Hepatic stellate cell (primary cell): Measurements from ENCODE around the gene FCN3.

Experiments
- DNase-seq: peaks from one replicate; pipeline ENCODE4 v3.0.0; 2011; ENCODE audit warnings: low spot score

FCN3 gene

DNA sequence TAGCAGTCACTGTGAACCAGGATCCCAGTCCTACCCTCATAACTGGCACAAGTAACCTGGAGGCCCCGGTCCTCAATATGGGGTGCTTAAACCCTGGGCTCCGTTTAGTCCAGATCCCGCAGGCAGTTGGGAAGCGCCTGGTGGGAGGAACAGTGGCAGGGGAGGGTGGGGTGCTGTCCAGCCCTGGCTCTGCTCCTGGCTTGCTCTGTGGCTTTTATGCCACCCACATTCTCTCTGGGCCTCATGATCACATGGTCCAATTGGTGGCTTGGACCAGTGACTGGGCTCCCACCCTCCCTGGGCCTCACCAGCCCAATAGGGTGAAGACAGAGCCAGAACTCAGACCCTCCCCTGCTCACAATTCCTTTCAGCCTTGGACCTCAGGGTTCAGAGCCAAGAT lies 5.6 kb upstream of the FCN3 start:
- DNase-seq: no peak

DNA sequence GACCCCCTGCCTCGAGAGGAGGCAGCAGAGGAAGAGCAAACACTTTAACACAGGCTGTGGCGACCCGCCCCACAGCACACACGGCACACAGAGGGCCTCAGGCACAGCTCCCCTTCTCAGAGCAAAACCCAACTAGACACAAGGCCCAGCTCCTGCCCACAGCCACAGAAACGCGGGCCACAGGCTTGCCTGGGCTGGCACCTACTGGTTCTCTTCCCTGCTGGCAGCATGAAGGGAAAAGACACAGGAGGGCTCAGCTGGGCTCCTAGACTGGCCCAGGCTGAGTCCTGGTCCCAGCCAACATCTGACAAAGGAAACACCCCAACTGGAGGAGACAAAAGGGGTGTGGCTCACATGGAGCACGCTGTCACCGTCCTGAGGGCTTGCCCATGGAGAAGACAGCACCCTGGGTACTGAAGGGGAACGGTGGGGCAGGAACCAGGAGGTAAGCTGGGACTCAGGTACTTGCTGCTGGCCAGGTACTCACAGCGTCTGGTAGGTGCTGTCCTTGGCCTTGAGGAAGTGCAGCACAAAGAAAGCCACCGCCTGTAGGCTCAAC lies 5.0 kb upstream of the FCN3 start:
- DNase-seq: no peak

DNA sequence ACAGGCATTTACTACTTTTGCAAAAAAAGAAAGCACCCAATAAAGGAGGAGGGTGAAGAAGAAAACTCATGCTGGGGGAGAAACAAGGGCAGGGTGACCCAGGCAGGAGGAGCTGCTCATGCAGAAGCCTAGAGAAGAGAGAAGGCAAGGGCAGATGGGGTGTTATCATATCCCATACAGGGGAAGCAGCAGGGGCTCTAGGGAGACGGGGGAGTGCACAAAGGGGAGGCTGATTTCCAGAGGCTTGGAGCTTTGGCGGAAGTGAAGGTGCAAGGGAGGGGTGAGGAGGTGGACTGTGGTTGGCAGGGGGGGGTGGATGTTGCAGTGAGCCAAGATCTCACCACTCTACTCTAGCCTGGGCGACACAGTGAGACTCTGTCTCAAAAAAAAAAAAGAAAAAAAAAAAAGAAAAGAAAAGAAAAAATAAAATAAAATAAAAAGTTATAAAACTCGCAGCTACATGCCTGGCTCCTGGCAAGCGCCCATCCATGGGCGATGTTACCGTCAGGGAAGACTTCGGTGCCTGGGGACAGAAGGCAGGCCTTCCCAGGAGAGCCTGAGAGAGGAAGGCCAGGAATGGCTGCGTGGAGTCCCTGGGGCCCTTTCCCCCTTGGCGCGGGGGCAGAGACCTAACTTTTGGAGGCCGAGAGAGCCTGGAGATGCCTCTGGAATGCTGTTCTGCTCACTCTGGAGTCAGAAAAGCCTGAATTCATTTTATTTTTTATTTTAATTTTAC lies 3.3 kb upstream of the FCN3 start:
- DNase-seq: no peak

DNA sequence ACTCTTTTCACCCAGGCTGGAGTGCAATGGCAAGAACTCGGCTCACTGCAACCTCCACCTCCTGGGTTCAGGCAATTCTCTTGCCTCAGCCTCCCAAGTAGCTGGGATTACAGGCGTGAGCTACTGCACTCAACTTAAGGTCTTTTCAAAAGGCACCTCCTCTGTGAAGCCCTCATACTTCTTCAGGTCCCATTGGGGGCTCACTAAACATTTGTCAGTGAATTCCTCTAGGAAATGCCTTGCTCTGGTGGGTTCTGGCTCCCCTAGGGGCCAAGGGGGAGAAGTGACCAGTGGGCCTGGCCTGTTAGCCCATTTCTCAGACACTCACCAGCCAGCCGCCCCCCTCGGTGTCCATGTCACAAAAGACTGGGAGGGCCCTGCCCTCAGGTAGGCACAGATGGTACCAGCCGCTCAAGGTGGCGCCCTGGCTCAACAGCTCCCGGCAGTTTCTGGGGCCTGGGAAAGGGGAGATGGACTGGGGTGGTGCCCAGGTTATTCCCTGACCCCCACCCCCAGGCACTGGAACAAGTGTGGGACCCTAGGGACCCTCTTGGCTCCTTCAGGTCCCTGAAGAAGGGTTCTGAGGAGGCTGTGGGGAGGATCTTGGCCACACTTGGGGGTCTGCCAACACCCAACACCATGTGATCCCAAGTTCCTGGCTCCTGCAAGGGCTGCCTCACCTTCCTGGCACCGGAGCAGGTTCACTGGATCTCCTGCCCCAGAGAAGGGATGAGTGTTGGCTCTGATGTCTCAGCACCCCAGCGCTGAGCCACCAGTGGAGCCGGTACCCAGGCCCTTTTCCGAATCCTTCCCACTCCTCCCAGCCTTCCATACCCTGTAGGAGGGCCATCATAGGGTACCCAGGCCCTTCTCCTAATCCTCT lies 1.6 kb downstream of the FCN3 start:
- DNase-seq: no peak

DNA sequence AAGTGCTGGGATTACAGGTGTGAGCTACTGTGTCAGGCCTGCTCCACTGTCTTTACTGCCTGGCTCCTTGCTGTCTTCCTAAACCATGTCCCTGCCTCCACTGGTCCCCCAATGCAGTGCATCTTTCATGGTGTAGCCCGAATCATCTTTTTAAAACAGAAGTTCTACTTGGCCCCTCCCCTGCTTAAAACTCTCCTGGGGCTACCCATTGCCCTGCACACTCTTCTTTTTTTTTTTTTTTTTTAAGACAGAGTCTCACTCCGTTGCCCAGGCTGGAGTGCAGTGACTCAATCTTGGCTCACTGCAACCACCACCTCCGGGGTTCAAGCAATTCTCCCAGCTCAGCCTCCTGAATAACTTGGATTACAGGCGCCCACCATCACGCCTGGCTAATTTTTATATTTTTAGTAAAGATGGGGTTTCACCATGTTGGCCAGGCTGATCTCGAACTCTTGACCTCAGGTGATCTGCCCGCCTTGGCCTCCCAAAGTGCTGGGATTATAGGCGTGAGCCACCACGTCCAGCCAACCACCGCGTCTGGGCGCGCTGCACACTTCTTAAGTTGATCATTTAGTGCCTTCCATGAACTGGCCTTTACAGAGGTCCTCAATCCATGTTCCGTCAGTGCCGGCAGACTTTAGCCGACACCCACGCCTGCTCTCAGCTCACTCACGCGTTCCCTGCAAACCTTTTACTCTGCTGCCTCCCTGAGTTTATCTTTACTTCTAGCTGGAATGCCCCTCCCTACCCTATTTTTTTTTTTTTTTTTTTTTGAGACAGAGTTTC lies 2.4 kb downstream of the FCN3 start:
- DNase-seq: no peak

DNA sequence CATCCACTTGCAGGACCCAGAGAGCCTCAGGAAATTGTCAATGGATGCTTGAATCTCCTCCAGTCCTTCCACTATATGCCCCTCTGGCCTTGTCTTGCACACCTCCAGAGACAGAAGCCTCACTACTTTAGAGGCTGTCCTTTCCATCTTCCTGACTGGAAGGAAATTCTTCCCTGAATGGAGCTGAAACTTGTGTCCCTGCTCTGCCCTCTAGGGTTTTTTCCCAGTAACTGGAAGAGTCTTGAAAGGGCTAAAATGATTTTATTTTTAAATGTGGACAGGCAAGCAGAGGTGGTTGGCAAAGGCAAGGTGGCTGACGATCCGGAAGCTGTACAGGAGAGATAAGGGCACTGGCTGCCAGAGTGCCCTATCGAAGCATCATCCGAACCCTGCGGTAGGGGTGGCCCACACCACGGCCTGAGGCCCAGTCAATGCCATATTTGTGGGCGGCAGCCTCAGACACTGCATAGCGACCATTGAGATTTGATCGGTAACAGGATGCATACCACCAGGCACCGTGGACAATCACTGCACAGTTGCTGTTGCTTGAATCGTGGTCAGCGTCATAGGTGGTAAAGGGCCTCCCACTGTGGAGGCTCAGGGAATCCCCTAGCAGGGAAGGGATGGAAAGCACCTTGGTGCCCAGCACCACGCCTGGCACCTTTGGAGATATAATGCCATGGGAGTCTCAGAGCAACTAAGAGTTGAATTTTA lies 5.6 kb downstream of the FCN3 start:
- DNase-seq: no peak

DNA sequence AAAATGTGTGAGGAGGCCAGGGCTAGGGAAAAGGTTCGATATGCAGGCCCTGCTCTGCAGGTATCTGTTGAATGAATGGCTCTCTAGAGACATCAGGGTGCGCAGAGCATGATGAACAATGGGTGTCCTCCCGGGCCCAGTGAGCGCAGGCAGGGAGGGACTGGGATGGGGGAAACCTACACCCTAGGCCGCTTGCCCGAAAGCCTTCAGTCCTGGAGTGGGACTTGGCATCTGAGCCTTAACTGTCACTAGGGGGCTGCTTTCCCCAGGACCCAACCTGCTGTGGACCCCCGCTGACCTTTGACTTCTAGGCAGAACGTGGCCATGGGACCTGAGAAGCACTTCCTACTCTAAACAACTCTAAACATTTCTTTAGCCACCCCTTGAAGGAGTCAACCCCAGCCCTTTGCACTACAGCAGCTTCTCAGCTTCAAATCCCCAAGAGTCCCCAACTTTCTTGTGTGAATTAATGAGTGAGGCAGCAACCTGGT lies 7.4 kb downstream of the FCN3 start:
- DNase-seq: no peak

DNA sequence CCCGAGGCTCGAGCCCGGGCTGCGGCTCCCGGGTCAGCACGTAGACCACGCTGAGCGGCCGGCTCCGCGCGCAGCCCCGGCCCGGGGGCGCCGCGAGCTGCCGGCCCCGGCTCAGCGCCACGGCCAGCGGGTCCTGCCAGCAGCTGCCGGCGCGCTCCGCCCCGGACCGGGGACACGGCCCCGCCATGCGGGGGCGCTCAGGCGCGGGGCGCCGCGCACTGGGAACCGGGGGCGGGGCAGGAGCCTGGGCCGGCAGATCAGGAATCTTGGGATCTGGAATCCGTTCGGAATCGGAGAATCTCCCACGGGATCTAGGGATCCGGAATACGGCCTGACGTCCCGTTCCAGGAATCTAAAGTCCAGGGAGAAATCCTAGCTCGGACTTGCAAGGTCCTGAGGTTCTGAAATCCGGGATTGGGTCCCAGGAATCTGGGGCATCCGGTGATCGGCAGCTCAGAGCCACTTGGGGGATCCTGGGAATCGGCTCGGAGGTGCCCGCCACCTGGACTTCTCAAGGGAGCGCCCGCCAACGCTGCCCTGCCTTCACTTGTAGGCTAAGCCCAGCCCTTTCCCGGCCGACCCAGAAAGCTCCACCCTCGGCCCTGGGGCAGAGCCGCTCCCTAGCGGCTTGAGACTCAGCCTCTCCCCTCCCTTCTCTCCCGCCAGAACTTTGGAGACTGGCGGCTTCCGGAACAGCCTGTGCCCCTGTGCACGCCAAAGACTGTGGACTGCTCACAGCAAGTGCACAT lies 8.0 kb downstream of the FCN3 start, which contains the start of gene MAP3K6:
MAP3K6 (minus strand) TSS at position 551 of the 749 bp plus-strand sequence; CDS start at position 187, 364 bp downstream.
- DNase-seq: peak; percentile 92

DNA sequence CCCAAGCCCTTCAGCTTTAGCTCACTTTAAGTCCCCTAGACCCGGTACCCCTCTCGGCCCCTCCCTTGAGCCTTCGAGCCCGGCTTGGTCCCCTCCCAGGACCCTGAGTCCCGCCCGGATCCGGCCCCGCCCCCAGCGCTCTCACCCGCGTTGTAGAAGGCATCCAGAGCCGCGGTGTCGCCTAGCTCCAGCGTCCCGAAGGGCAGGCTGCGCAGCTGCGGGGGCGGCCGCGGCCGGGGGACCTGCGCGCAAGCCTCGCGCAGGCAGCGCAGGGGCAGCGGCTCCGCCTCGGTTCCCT lies 8.6 kb downstream of the FCN3 start:
- DNase-seq: peak; percentile 88

DNA sequence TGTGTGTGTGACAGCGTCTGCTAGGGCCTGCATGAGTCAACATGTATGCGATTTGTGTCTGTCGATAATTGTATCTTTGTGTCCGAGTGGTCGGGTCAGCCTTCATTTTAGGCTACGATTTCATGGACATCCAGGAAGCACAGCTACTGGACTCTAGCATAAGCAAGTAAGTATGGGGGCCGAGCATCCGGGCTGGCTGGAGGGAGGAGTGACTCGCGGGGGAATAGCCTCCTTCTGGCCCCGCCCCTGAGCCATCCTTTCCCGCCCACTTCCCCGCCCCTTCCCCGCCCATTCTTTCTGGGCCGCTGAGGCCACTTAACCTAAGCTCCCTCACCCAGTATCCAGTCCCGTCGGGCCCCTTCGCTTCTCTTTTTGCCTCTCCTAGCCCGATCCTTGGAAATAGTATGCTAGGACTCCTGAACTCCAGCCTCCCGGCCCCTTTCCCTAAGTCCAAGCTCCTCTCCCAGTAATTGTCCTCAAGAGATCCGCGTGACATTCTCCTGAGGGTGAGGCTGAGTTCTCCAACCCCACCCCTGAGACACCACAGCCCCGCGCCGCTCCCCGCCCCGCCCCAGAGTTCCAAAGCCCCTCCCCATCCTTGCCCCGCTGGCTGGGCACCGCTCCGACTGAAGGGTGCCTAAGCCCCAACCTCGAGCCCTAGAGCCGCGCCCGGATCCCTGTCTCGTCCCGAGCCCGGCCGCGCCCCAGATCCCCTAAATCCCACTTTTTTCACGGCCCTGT lies 9.1 kb downstream of the FCN3 start:
- DNase-seq: peak; percentile 95

DNA sequence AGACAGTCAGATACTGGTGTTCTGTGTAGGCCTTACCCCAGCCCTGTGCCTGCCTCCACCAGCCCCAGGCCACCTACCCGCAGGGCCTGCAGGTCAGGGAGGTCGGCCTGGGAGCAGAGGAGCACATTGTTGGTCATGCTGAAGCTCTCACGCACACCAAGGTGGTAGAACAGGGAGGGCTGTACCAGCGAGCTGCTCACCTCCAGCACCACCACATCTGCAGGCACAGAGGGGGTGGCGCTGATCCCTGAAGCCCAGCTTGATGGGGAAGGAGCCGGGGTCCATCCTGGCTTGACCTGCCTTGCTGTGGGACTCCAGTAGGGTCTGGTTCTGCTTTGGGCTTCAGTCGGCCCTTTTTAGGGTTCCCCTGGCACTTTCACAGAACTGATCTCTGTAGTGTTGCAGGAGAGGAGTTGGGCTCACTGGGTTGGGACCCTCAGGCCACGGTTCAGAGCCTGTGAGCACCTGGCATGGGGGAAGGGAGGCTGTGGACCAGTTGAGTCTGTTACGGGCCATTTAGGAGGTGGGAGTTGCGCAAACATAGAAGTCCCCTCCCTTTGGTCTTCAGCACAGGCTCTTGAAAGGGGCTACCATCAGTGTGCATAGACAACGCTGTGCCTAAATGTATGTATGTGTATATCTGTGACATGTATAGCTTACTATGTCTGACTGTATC lies 9.8 kb downstream of the FCN3 start:
- DNase-seq: no peak

DNA sequence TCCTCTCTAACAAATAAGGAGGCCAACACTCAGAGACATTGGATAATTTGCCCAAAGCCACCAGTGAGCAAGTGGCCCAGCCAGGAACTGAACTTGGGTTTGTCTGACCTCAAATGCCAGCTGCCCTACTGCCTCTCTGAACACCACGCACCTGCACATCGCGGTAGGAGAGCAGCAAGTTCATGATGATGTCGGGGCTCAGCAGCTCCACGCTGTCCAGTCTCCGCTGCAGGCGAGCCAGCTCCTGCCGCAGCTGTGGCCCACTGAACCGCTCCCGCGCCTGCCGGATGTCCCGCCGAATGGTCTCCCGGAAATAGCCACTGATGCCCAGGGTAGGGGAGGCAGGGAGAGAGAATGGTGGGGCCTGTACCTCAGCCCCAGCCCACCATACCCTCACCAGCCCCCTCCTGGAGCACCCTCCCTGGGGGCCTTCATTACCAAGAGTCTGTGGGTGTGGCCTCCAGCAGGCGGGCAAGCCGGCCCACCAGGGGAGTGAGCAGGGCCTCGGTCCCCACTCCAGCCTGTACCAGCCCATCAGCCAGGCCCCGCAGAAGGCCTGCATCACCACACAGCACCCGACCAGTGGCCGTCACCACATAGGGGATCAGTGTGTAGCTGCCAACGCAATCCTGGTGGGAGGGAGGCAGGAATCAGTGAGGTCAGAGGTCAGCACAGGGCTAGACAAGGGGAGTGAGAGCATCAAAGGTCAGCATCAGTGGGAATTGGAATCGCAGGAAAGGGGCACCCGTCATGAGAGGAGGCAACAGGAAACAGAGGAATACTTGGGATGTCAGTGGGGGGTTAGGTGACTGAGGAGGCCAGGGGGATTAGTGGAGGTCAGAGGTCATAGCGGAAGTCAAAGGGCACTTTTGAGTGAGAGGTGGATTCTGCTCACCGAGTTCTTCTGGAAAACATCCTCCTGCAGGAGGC lies 10.6 kb downstream of the FCN3 start:
- no peak for DNase-seq

DNA sequence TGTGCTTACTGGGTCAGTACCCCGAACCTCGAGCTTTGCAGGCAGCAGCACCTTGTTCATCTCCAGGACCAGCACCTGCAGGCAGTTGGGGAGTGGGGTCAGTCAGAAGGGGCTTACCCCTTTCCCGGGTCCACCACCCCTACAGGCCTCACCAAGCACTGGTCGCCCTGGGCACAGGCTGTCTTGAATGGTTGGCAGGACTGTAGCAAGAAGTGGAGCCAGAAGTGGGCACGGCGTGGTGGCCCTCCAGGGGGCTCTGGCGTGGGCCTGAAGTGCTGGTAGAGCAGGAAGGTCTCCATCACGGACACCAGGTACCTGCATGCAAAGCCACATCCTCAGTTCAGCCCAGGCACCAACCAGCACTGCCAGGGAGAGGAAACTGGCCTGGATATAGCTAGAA lies 13.1 kb downstream of the FCN3 start:
- no peak for DNase-seq

DNA sequence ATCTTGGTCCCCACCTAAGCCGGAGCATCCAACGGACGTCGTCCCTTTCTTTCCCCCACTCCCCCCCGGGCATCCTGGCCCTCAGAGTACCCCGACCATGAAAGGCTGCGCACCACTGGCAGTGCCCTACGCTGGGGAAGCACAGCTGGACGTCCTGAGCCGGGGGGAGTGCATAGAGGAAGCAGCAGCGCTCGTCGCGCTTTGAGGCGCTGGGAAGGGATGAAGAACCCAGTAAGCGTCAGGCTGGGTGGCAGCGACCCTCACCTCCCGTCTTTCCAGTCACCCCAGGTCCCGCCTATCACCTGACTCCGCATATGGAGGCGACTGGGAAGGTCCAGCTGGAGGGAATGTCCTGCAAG lies 13.6 kb downstream of the FCN3 start:
- DNase-seq: no peak

DNA sequence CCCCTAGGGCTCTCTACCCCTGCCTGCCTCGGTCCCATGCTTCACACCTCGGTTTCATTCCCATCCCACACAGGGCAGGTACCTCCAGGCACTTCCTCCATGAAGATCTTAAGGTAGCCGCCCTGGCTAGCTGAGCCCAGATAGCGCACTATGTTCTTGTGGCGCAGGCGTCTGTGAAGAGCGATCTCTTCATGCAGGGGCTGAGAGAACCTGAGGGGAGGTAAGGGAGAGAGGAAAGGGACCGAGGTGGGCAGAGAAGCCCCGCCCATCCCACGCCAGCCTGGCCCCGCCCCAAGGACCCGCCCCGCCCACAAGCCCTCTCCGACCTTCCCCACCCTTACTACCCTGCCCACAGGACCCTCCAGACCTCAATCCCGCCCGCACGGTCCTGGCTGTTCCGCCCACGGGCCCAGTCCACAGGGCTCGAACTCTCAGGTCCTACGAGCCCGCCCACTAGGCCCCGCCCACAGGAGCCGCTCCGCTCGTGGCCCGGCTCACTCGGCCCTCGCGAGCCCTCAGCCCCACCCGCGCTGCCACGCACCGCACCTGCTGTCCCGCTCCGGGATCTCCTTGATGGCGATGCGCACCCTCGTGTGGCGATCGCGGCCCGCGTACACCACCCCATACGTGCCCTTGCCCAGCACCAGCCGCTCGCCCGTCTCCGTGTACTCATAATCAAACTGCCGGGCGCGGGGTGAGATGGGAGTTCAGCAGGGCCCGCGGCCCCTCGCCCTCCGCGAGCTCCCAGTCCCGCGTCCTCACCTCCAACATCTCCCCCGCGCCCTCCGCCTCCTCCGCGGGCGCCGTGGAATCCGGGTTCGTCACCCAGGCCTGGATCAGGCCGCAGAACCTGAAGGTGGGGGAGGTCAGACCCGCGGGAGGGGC lies 14.2 kb downstream of the FCN3 start:
- no peak for DNase-seq

DNA sequence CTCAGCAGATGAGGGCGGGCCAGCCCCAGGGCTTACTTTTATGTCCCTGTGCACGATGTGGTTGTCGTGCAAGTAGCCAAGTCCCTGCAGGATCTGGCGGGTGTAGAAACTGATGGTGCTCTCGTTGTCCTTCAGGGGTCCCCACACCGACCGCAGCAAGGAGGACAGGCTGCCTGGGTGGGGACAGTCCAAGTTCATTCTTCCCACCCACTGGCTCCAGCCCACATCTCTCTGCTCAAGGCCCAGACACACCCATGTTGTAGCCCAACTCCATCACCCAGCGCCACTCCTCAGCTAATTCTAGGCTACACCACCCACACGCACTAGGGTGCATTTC lies 14.8 kb downstream of the FCN3 start:
- DNase-seq: no peak

DNA sequence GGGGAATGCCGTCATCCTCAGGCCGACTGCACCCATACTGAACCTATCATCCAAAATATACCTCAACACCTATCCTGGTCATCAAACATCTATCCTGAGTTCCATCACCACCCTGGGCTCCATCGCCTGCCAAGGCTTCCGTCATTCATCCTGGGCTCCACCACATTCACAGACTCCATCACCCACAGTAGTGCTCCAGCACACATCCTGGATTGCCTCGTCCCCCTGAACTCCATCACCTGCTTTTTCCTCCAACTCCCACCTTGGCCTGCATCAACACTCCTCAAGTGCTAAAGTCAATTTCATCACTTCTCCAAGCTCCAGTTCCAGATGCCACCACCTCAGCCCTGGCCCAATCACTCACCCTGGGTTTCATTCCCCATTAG lies 15.7 kb downstream of the FCN3 start:
- DNase-seq: no peak
